Fibroblast of skin of right biceps (primary cell): ENCODE data around the gene DSC2.
"Not testable (repeated sequence)": the region's sequence is repeated elsewhere in the genome, so short reads cannot be mapped to it uniquely, and the experiment has no call there.

ENCODE experiments used
- DNase-seq: peaks from one replicate; pipeline ENCODE4 v3.0.0-alpha.2; 2013

DSC2 gene

GRCh38 chr18:31102025-31102684, at the start of gene DSC2:
Gene DSC2 (minus strand): TSS chr18:31102421. CDS start chr18:31101971, 450 bp downstream.
- DNase-seq = no peak

DNA sequence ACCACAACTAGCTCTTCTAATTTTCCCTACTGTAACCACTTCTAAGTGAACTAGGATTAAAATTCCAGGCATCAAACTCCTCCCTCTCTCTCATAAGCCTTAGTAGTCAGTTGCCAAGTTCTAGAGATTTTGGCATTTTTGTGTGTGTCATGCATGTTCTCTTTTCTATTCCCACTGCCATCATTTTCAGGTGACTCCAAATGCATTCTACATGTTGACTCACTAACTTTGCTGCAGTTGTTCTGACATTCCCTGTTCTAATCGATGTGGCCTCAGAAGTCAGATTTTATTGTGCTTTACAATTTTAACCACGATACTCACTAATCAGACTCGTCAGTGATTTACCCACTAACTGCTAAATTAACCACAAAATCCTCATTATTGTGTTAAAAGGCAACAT, 47.1 kb upstream of the DSC2 start:
- DNase-seq = no peak

DNA sequence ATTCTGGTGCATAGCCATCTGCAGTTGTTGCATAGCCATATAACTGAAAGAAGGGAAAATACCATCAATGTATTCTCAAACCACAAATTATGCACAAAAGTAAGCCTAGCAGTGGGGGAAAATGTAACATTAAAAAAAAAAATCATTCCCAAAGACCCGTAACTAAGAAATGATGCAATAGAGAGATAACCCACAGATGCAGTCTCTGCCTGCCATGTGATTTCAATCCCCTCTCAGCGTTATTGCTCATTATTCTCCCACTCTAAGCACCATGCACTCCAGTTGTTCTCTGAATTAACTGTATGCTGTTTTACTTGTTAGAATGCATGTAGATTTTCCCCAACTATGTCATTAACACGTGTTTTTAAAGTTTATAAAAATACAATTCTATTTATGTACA, 46.4 kb upstream of the DSC2 start:
- DNase-seq = no peak

- no peak for DNase-seq
These were observed 44.6 kb upstream of the DSC2 start for GRCh38 chr18:31146809-31147208.

GRCh38 chr18:31143025-31143424, 40.8 kb upstream of the DSC2 start:
- no peak for DNase-seq

- no peak for DNase-seq
These were observed 36.5 kb upstream of the DSC2 start for GRCh38 chr18:31138709-31139108.

- no peak for DNase-seq
These were observed 32.8 kb upstream of the DSC2 start for GRCh38 chr18:31134988-31135529.

DNA sequence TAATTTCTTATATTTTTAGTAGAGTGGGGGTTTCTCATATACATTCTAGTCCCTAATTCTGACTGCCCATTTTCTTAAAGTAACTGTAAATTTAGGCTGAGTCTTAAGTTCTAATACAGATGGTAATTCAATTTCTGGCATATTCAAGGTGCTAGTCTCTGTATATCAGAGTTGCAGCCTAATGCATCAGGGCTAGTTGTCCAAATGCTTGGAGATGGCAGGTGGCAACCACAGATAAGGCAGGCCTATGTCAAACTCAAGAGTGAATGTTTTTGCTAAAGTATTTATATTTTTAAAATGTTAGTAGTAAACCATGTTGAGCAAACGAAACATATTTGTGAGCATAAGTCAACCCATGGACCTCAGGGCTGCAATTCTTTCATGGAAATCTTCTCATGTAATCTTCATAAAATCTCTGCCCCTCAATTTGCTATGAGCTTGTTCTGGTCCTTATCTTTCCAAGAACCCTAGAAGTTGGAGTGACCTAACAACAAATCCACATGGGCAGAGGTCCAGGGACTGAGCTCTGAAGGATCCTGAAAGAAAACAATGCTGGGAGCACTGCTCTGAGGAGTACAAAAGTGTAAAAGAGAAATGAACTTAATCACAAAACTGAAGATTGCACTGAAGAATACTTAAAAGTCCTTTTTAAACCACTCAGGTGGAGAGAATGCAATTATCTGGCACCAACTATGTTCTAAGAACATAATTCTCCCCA, 27.3 kb upstream of the DSC2 start:
- DNase-seq = no peak

DNA sequence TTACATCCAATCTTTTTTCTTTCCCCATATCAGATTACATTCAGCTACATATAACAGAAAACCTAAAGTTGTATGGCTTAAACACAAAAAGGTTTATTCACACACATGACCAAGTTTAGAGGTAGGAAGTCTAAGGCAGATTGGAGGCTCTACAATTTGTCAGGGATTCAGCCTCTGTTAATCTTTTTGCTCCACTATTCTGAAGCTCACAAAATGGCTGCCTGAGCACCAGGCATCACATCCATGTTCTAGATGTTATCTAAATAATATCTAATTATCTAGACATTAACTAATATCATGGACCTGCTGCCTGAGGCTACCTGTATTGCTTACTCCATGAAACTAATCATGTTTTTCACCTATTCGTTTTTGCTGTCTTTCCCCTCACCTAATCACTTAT, 23.7 kb upstream of the DSC2 start:
- DNase-seq = no peak

DNA sequence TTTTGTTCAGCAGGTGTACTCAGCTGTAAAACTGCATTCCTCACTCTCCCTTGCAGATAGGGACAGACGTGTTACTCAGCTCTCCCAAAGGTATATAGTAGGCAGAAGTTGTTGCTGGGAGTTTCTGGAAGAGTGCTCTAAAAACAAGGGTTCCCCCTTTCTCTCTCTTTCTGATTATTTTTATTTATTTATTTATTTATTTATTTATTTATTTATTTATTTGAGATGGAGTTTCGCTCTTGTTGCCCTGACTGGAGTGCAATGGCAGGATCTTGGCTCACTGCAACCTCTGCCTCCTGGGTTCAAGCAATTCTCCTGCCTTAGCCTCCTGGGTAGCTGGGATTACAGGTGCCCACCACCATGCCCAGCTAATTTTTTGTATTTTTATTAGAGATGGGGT, 20.9 kb upstream of the DSC2 start:
- not testable (repeated sequence) for DNase-seq

DNA sequence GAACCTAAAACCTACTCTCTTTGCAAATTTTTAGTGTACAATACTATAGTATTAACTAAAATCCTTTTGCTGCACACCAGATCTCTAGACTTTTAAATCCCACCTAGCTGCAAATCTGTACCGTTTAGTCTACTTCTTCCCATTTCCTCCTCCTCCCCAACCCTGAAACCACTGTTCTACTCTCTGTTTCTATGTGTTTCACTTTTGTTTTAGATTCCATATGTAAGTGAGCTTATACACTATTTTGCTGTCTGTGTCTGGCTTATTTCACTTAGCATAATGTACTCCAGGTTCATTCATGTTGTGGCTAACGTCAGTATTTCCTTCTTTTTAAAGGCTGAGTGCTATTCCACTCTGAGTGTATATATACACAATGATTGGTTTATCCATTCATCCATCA, 18.4 kb upstream of the DSC2 start:
- no peak for DNase-seq

GRCh38 chr18:31116853-31117595, 14.8 kb upstream of the DSC2 start:
- DNase-seq = no peak

DNA sequence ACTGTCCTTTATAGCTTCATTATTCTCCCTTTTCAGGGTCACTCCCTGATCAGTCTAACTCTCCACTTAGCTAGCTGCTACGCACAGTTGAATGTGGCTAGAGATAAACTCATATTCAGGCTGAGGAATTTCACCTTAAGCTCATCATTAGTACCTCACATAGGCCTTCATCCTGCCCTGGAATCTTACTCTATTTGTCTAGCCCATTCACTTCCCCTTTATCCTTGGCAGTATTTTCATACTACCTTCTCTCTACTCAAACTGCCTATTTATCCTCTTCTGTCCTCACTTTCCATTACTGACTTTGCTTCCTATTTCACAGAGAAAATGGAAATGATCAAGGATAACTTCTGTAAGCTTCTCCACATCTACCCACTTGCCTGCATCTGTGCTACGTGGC, 10.6 kb upstream of the DSC2 start:
- no peak for DNase-seq

- no peak for DNase-seq
These were observed 3.5 kb upstream of the DSC2 start for GRCh38 chr18:31105733-31106132.

GRCh38 chr18:31104444-31104843, 2.2 kb upstream of the DSC2 start:
- DNase-seq = no peak

DNA sequence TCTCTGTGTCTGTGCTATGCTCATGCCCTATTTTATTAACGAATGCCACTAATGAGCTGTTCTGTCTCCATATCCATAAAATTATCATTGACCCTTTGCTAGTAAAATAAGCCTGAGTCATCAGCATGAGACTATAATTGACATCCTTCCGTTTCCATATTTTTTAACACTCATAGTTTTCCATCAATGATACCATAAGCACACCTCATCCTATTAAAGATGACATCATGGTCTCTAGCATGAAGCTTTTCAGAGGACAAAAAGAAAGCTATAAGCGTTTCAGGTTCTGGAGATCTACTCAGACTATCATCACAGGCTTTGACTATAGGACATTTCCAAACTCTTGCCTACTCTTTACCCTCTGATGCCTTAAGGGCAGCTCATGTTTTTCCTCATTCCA, 1.2 kb upstream of the DSC2 start:
- no peak for DNase-seq

GRCh38 chr18:31102941-31103340, 720 bp upstream of the DSC2 start:
- DNase-seq = no peak

GRCh38 chr18:31101183-31102024, 817 bp downstream of the DSC2 start:
- DNase-seq = no peak

- DNase-seq = no peak
These were observed 1.6 kb downstream of the DSC2 start for GRCh38 chr18:31100436-31101182.

DNA sequence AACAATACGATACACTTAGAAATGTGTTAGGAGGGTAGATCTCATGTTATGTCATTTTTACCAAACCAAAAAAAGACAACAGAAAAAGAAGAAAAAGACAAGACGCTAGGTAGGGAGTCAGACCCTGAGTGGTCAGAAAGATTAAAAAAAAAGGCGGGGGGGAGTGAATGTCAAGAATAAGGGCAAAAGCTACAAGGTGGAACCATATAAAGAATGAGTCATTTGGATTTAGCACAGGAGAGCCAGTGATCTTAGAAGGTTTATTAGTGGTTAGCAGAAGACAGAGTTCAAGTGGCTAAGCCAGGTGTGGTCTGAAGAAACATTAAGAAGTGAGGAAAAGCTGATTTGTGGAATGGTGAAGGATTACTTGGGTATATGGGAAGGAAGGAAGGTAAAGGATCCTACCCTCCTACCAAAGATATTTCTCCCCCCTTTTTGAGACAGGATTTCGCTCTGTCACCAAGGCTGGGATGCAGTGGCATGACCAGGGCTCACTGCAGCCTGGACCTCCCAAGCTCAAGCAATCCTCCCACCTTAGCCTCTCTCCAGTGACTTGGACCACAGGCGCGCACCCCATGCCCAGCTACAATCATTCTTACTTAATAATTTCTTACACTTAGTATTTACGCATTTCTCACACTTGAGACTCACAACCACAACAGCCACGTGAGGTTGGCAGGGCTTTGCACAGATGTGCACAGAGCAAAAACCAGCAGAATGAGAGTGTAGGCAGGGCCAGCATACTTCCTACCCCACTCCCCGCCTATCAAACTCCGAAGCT, 2.6 kb downstream of the DSC2 start:
- no peak for DNase-seq

GRCh38 chr18:31098878-31099277, 3.3 kb downstream of the DSC2 start:
- DNase-seq = no peak
